SH-SY5Y (cell line): ENCODE data around the gene MAT2B.

Experiments used
- GATA2 ChIP-seq: IDR thresholded peaks from 2 replicates; pipeline ENCODE4 v1.6.1; 2011; ENCODE audit warnings: mild to moderate bottlenecking, low read depth, low read length
- GATA3 ChIP-seq: IDR thresholded peaks from 2 replicates; pipeline ENCODE4 v1.6.1; 2011; ENCODE audit warnings: low read depth, mild to moderate bottlenecking, low read length, moderate library complexity

DNA sequence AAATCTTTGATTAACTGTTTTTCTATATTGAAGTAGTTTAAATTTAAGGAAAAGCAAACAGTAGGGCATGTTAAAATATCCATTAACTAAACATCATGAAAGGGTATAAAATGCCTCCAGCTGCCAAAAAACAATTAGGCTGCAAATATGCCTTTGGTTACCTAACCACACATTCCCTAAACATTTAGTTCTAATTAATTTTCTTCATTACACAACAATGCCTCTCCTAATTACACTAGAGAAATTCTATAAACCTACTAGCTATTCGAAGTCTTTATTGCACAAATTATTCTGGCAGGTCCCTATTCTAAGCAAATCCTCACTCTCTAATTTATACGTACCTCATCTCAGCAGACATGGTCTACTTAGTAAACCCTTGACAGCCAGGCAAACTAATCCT, 37.4 kb downstream of the MAT2B start:
- no peak for TF ChIP-seq GATA2
- no peak for TF ChIP-seq GATA3
